ENCODE measurements around the gene JAK1.
"Not testable (repeated sequence)": the region's sequence is repeated elsewhere in the genome, so short reads cannot be mapped to it uniquely, and the experiment has no call there.

JAK1 gene

GRCh38 chr1:64933296-64934070 lies 32.9 kb downstream of the JAK1 start:
- DNase-seq (ENCODE audit: low read depth, low spot score) = no peak
- H3K4me3 ChIP-seq (ENCODE audit: low read length) = no peak overlapping the region

GRCh38 chr1:64932962-64933295 lies 33.4 kb downstream of the JAK1 start:
- no peak overlapping the region for H3K4me3 ChIP-seq (ENCODE audit: low read length)
- DNase-seq (ENCODE audit: low read depth, low spot score) = no peak

GRCh38 chr1:64930640-64931039 lies 35.7 kb downstream of the JAK1 start:
- DNase-seq (ENCODE audit: low read depth, low spot score); H3K4me3 ChIP-seq (ENCODE audit: low read length): not testable (repeated sequence)

- no peak overlapping the region for H3K4me3 ChIP-seq (ENCODE audit: low read length)
- no peak for DNase-seq (ENCODE audit: low read depth, low spot score)
Observed at GRCh38 chr1:64929221-64929620, 37.1 kb downstream of the JAK1 start.

GRCh38 chr1:64928325-64928724 lies 38.0 kb downstream of the JAK1 start:
- no peak for DNase-seq (ENCODE audit: low read depth, low spot score)
- no peak overlapping the region for H3K4me3 ChIP-seq (ENCODE audit: low read length)

GRCh38 chr1:64925594-64925993 lies 40.8 kb downstream of the JAK1 start:
- DNase-seq (ENCODE audit: low read depth, low spot score) = no peak
- H3K4me3 ChIP-seq (ENCODE audit: low read length) = no peak overlapping the region

GRCh38 chr1:64923294-64923718 lies 43.0 kb downstream of the JAK1 start:
- no peak overlapping the region for H3K4me3 ChIP-seq (ENCODE audit: low read length)

GRCh38 chr1:64922336-64922735 lies 44.0 kb downstream of the JAK1 start:
- no peak for DNase-seq (ENCODE audit: low read depth, low spot score)
- no peak overlapping the region for H3K4me3 ChIP-seq (ENCODE audit: low read length)

More at GRCh38 chr1:64923294-64923718, 43.0 kb downstream of the JAK1 start:
- DNase-seq (ENCODE audit: low read depth, low spot score) = peak; percentile 27

GRCh38 chr1:64921771-64922170 lies 44.6 kb downstream of the JAK1 start:
- DNase-seq (ENCODE audit: low read depth, low spot score) = no peak
- H3K4me3 ChIP-seq (ENCODE audit: low read length) = no peak overlapping the region

GRCh38 chr1:64920941-64921589 lies 45.3 kb downstream of the JAK1 start:
- DNase-seq (ENCODE audit: low read depth, low spot score) = no peak
- no peak overlapping the region for H3K4me3 ChIP-seq (ENCODE audit: low read length)

GRCh38 chr1:64919120-64919519 lies 47.2 kb downstream of the JAK1 start:
- DNase-seq (ENCODE audit: low read depth, low spot score); H3K4me3 ChIP-seq (ENCODE audit: low read length): not testable (repeated sequence)

GRCh38 chr1:64917907-64918306 lies 48.4 kb downstream of the JAK1 start:
- H3K4me3 ChIP-seq (ENCODE audit: low read length) = no peak overlapping the region
- no peak for DNase-seq (ENCODE audit: low read depth, low spot score)

GRCh38 chr1:64917328-64917861 lies 49.0 kb downstream of the JAK1 start:
- DNase-seq (ENCODE audit: low read depth, low spot score) = no peak
- H3K4me3 ChIP-seq (ENCODE audit: low read length) = no peak overlapping the region

- H3K4me3 ChIP-seq (ENCODE audit: low read length) = no peak overlapping the region
- DNase-seq (ENCODE audit: low read depth, low spot score) = no peak
Observed at GRCh38 chr1:64915381-64916274, 50.7 kb downstream of the JAK1 start.

- no peak overlapping the region for H3K4me3 ChIP-seq (ENCODE audit: low read length)
- DNase-seq (ENCODE audit: low read depth, low spot score) = no peak
Observed at GRCh38 chr1:64913361-64914015, 52.9 kb downstream of the JAK1 start.

- no peak for DNase-seq (ENCODE audit: low read depth, low spot score)
- H3K4me3 ChIP-seq (ENCODE audit: low read length) = no peak overlapping the region
Observed at GRCh38 chr1:64912191-64912590, 54.2 kb downstream of the JAK1 start.

GRCh38 chr1:64911326-64911725 lies 55.0 kb downstream of the JAK1 start:
- H3K4me3 ChIP-seq (ENCODE audit: low read length) = no peak overlapping the region
- no peak for DNase-seq (ENCODE audit: low read depth, low spot score)

- DNase-seq (ENCODE audit: low read depth, low spot score) = no peak
- no peak overlapping the region for H3K4me3 ChIP-seq (ENCODE audit: low read length)
Observed at GRCh38 chr1:64909031-64909430, 57.3 kb downstream of the JAK1 start.

GRCh38 chr1:64908575-64908974 lies 57.8 kb downstream of the JAK1 start:
- DNase-seq (ENCODE audit: low read depth, low spot score) = no peak

More at GRCh38 chr1:64908575-64908974, 57.8 kb downstream of the JAK1 start:
- no peak overlapping the region for H3K4me3 ChIP-seq (ENCODE audit: low read length)

Measured in Jurkat, Clone E6-1 (cell line).